IMR-90 (cell line): Measurements from ENCODE around the gene REV3L. TPM values are rescaled to one million over a fixed set of nuclear protein-coding genes. Genes with fewer than 3 reads are reported as not detected.

Experiments
- ATAC-seq: fragments of 200-7000 bp; cut with Tn5 transposase; 2 replicates; pipeline ENCODE4 v1.9.1; 2020; ENCODE audit warnings: low read depth, mild to moderate bottlenecking, moderate library complexity
- BruUV-seq: library from RNA; stranded (reverse); fragments of 400-500 nt; replicated peaks from 2 replicates; lab custom pipeline; 2021; lab: Mats Ljungman, UMichigan
- CTCF ChIA-PET: fragments of 300-600 bp; formaldehyde crosslinking; extraction: SDS; loops from one replicate; lab custom pipeline; 2021; ENCODE audit warnings: antibody characterized with exemption; lab: Yijun Ruan, JAX
- POLR2A ChIA-PET: fragments of 300-600 bp; sonication (Branson Sonifier 250); formaldehyde crosslinking; loops from one replicate; lab custom pipeline; 2022; ENCODE audit warnings: antibody characterized with exemption; ENCODE audit not compliant: unreplicated experiment; lab: Charles Lee
- DNase-seq: peaks from one replicate; pipeline ENCODE4 v3.0.0; 2013
- H2AFZ ChIP-seq: replicated peaks from 2 replicates; pipeline ENCODE3; 2013; ENCODE audit warnings: low read length, mild to moderate bottlenecking; ENCODE audit not compliant: poor library complexity
- H2AK5ac ChIP-seq: 2 replicates; pipeline ENCODE4 v1.6.1; 2013; ENCODE audit warnings: low read depth, low read length, inconsistent platforms
- H2AK9ac ChIP-seq: replicated peaks from 2 replicates; pipeline ENCODE3; 2013; ENCODE audit warnings: mild to moderate bottlenecking, low read depth, low read length, moderate library complexity; ENCODE audit not compliant: poor library complexity
- H2BK120ac ChIP-seq: 2 replicates; pipeline ENCODE4 v1.6.1; 2013; ENCODE audit warnings: low read depth, low read length, inconsistent platforms
- H2BK15ac ChIP-seq: 3 replicates; pipeline ENCODE4 v1.6.1; 2013; ENCODE audit warnings: low read depth, low read length, inconsistent platforms
- H2BK20ac ChIP-seq: 2 replicates; pipeline ENCODE4 v1.6.1; 2013; ENCODE audit warnings: low read depth, mild to moderate bottlenecking, inconsistent platforms, low read length, moderate library complexity
- H2BK5ac ChIP-seq: 2 replicates; pipeline ENCODE4 v1.6.1; 2013; ENCODE audit warnings: mild to moderate bottlenecking, low read depth, low read length, inconsistent platforms; ENCODE audit not compliant: poor library complexity, severe bottlenecking
- H3K14ac ChIP-seq: replicated peaks from 2 replicates; pipeline ENCODE4 v1.6.1; 2013; ENCODE audit warnings: low read depth, low read length, inconsistent platforms
- H3K18ac ChIP-seq: 2 replicates; pipeline ENCODE4 v1.6.1; 2013; ENCODE audit warnings: low read depth, low read length, control low read depth
- H3K23ac ChIP-seq: 2 replicates; pipeline ENCODE4 v1.6.1; 2013; ENCODE audit warnings: low read depth, low read length, inconsistent platforms
- H3K27ac ChIP-seq: 2 replicates; pipeline ENCODE4 v1.5.1; 2013; ENCODE audit warnings: mild to moderate bottlenecking, control low read depth, low read length; ENCODE audit not compliant: insufficient read depth
- H3K27me3 ChIP-seq: 2 replicates; pipeline ENCODE4 v1.6.1; 2013; ENCODE audit warnings: low read length; ENCODE audit not compliant: control insufficient read depth, insufficient read depth
- H3K36me3 ChIP-seq: 2 replicates; pipeline ENCODE4 v1.6.1; 2013; ENCODE audit warnings: low read length, mixed read lengths; ENCODE audit not compliant: control insufficient read depth, insufficient read depth
- H3K4ac ChIP-seq: 2 replicates; pipeline ENCODE4 v1.6.1; 2013; ENCODE audit warnings: low read depth, low read length, inconsistent platforms
- H3K4me1 ChIP-seq: 2 replicates; pipeline ENCODE4 v1.6.1; 2013; ENCODE audit warnings: low read length, mixed read lengths; ENCODE audit not compliant: control insufficient read depth, insufficient read depth
- H3K4me2 ChIP-seq: 2 replicates; pipeline ENCODE4 v1.6.1; 2013; ENCODE audit warnings: low read depth, mild to moderate bottlenecking, control low read depth, low read length, moderate library complexity
- H3K4me3 ChIP-seq: 2 replicates; pipeline ENCODE4 v1.5.1; 2013; ENCODE audit warnings: low read depth, mild to moderate bottlenecking, control low read depth, low read length, moderate library complexity; ENCODE audit not compliant: insufficient read depth
- H3K56ac ChIP-seq: 2 replicates; pipeline ENCODE4 v1.6.1; 2013; ENCODE audit warnings: low read length, inconsistent platforms; ENCODE audit not compliant: insufficient read depth; ENCODE audit errors: extremely low read depth
- H3K79me1 ChIP-seq, 2 experiments: 2 replicates each; pipeline ENCODE4 v1.6.1; 2013; ENCODE audit warnings: low read length in 2 of 2, inconsistent platforms in 1 of 2, low read depth in 1 of 2
- H3K9ac ChIP-seq: 2 replicates; pipeline ENCODE4 v1.6.1; 2013; ENCODE audit warnings: low read depth, low read length, control low read depth
- H3K9me1 ChIP-seq: 2 replicates; pipeline ENCODE4 v1.6.1; 2013; ENCODE audit warnings: low read length, inconsistent platforms; ENCODE audit not compliant: insufficient read depth
- H3K9me3 ChIP-seq: 2 replicates; pipeline ENCODE4 v1.6.1; 2013; ENCODE audit warnings: low read length; ENCODE audit not compliant: control insufficient read depth, insufficient read depth
- H4K20me1 ChIP-seq: 2 replicates; pipeline ENCODE4 v1.6.1; 2013; ENCODE audit warnings: low read length, inconsistent platforms; ENCODE audit not compliant: insufficient read depth
- H4K5ac ChIP-seq: 2 replicates; pipeline ENCODE4 v1.6.1; 2013; ENCODE audit warnings: mild to moderate bottlenecking, low read depth, low read length, control low read depth
- H4K8ac ChIP-seq, 2 experiments: 2 replicates each; pipeline ENCODE4 v1.6.1; 2013; ENCODE audit warnings: low read depth in 2 of 2, low read length in 2 of 2, control low read depth in 1 of 2, inconsistent platforms in 1 of 2
- H4K91ac ChIP-seq: 2 replicates; pipeline ENCODE4 v1.6.1; 2013; ENCODE audit warnings: low read depth, low read length, inconsistent platforms; ENCODE audit not compliant: insufficient read depth
- CEBPB ChIP-seq: IDR thresholded peaks from 2 replicates; pipeline ENCODE4 v1.6.1; 2012; ENCODE audit warnings: low read depth, low read length, improper control_type of control experiment
- CHD1 ChIP-seq: IDR thresholded peaks from 2 replicates; pipeline ENCODE4 v1.6.1; 2012; ENCODE audit warnings: low read depth, low read length, improper control_type of control experiment
- CTCF ChIP-seq: conservative IDR thresholded peaks from 2 replicates; pipeline ENCODE4 v1.5.1; 2012; ENCODE audit warnings: mild to moderate bottlenecking, low read depth, low read length, improper control_type of control experiment
- ELK1 ChIP-seq: fragments of 150-350 bp; IDR thresholded peaks from 2 replicates; pipeline ENCODE4 v1.6.1; 2016; ENCODE audit warnings: low read depth, mild to moderate bottlenecking, low read length, moderate library complexity, borderline replicate concordance
- FOS ChIP-seq: fragments of 150-350 bp; IDR thresholded peaks from 2 replicates; pipeline ENCODE4 v1.6.1; 2016; ENCODE audit warnings: low read depth, low read length
- MAFK ChIP-seq: IDR thresholded peaks from 2 replicates; pipeline ENCODE4 v1.6.1; 2012; ENCODE audit warnings: low read depth, low read length, improper control_type of control experiment
- MAZ ChIP-seq: IDR thresholded peaks from 2 replicates; pipeline ENCODE4 v1.6.1; 2012; ENCODE audit warnings: low read depth, mild to moderate bottlenecking, low read length, improper control_type of control experiment, moderate library complexity, borderline replicate concordance
- MXI1 ChIP-seq: IDR thresholded peaks from 2 replicates; pipeline ENCODE4 v1.6.1; 2012; ENCODE audit warnings: low read depth, mild to moderate bottlenecking, low read length, moderate library complexity, borderline replicate concordance
- NFE2L2 ChIP-seq: fragments of 150-350 bp; IDR thresholded peaks from 2 replicates; pipeline ENCODE4 v1.6.1; 2016; ENCODE audit warnings: low read depth, mild to moderate bottlenecking, low read length
- POLR2A ChIP-seq: IDR thresholded peaks from 2 replicates; pipeline ENCODE4 v1.6.1; 2012; ENCODE audit warnings: mild to moderate bottlenecking, low read depth, low read length
- RCOR1 ChIP-seq: IDR thresholded peaks from 2 replicates; pipeline ENCODE4 v1.6.1; 2012; ENCODE audit warnings: mild to moderate bottlenecking, low read length, improper control_type of control experiment; ENCODE audit not compliant: insufficient replicate concordance
- RFX5 ChIP-seq: IDR thresholded peaks from 2 replicates; pipeline ENCODE4 v1.8.0; 2012; ENCODE audit warnings: low read depth, mild to moderate bottlenecking, low read length, moderate library complexity
- SMC3 ChIP-seq: fragments of 150-350 bp; IDR thresholded peaks from 2 replicates; pipeline ENCODE4 v1.6.1; 2016; ENCODE audit warnings: low read depth, mild to moderate bottlenecking, antibody characterized with exemption, low read length, moderate library complexity
- WGBS, 2 experiments: methylation state at CpG; one replicate each; pipeline versions ENCODE4 v1.1.5 to v1.1.7; 2013; ENCODE audit warnings: missing lambda C conversion rate in 2 of 2; ENCODE audit not compliant: insufficient read length in 1 of 2; ENCODE audit errors: extremely low coverage in 2 of 2; 5-methylcytosine and 5-hydroxymethylcytosine counted together
- dilution Hi-C: fragments of 300-500 bp; cut with HindIII; formaldehyde crosslinking; loops from one replicate; pipeline ENCODE4 v1.14.3; 2018; ENCODE audit warnings: low sequenced_read_pairs; ENCODE audit not compliant: unreplicated experiment
- in situ Hi-C: fragments of 300-500 bp; cut with MboI; formaldehyde crosslinking; loops from 3 replicates; pipeline ENCODE4 v1.14.3; 2019; ENCODE audit warnings: low sequenced_read_pairs, inconsistent platforms, mixed read lengths
- intact Hi-C: fragments of 100-400 bp; cut with micrococcal nuclease; formaldehyde crosslinking; loops from 2 replicates; pipeline ENCODE4 v1.10.0; 2022
- polyA plus RNA-seq, 3 experiments: library from polyadenylated mRNA; depleted of rRNA; stranded (reverse); fragments of >200 nt; gene quantifications; 2 replicates each; pipeline ENCODE4 v1.2.3, GENCODE V29; 2012; ENCODE audit warnings: low replicate concordance in 1 of 3
- total RNA-seq: library from RNA; depleted of rRNA; stranded (reverse); fragments of >200 nt; gene quantifications from 2 replicates; pipeline ENCODE4 v1.2.3, GENCODE V29; 2012
- TF ChIP-seq, protein P1 (sequence below): fragments of 150-350 bp; IDR thresholded peaks from 2 replicates; pipeline ENCODE4 v1.6.1; 2017; ENCODE audit warnings: mild to moderate bottlenecking, antibody characterized with exemption, low read length, low read depth

The REV3L gene
- total and polyA plus RNA-seq, 2 of the 4 experiments (the other 2 are of a cell fraction) = 7.4 to 15.4 TPM

GRCh38 chr6:111399626-111400025, 83.4 kb downstream of the REV3L start:
- ChIA-PET CTCF (no interaction called here), POLR2A (no interaction called here)
- Histone ChIP-seq H3K23ac (no peak overlapping the region), H3K9me3 (no peaks in the 10 kb centered on the region; the same call in 1 of the 2 replicates), H3K36me3 (peaks cover 24% of the 10 kb centered on the region), H3K14ac (no peak overlapping the region), H3K27me3 (no peaks in the 10 kb centered on the region), H2AK9ac (no peak overlapping the region), H4K91ac (no peak overlapping the region), H2AFZ (no peak overlapping the region), H4K20me1 (no peaks in the 10 kb centered on the region), H2AK5ac (no peak overlapping the region), H3K27ac (no peak overlapping the region), H3K4me2 (no peak overlapping the region), H2BK15ac (no peak overlapping the region), H4K5ac (no peak overlapping the region), H3K9ac (no peak overlapping the region), H4K8ac (no peak overlapping the region), H2BK20ac (no peak overlapping the region), H3K79me1 (peaks cover 8 to 9% of the 10 kb centered on the region in 2 experiments; a peak in 3 of 4 replicates), H3K4me1 (no peaks in the 10 kb centered on the region), H3K4me3 (no peak overlapping the region), H2BK120ac (no peak overlapping the region), H3K18ac (no peak overlapping the region), H3K56ac (no peak overlapping the region), H2BK5ac (no peak overlapping the region), H3K4ac (no peak overlapping the region), H3K9me1 (peaks cover 2% of the 10 kb centered on the region; the same call in 1 of the 2 replicates)
- no peak for ATAC-seq
- BruUV-seq = no TSS peak
- intact Hi-C loops (no loop called here), dilution Hi-C loops (no loop called here), in situ Hi-C loops (no loop called here)
- no CpG with 5 or more reads among the region's 3 CpGs for WGBS, 2 experiments
- no peak for DNase-seq
- no peak for TF ChIP-seq CEBPB
- TF ChIP-seq, protein P1, sequence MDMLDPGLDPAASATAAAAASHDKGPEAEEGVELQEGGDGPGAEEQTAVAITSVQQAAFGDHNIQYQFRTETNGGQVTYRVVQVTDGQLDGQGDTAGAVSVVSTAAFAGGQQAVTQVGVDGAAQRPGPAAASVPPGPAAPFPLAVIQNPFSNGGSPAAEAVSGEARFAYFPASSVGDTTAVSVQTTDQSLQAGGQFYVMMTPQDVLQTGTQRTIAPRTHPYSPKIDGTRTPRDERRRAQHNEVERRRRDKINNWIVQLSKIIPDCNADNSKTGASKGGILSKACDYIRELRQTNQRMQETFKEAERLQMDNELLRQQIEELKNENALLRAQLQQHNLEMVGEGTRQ = no peak
- no peak for TF ChIP-seq POLR2A
- TF ChIP-seq FOS = no peak
- TF ChIP-seq MAFK = no peak
- TF ChIP-seq RFX5 = no peak
- TF ChIP-seq CHD1 = no peak
- TF ChIP-seq NFE2L2 = no peak
- TF ChIP-seq CTCF = no peak
- no peak for TF ChIP-seq RCOR1
- no peak for TF ChIP-seq MAZ
- no peak for TF ChIP-seq SMC3
- TF ChIP-seq MXI1 = no peak
- no peak for TF ChIP-seq ELK1
